GM19372 (cell line): ENCODE results near the gene CAST.
"Not testable (repeated sequence)": the region's sequence is repeated elsewhere in the genome, so short reads cannot be mapped to it uniquely, and the experiment has no call there.

ENCODE experiments used
- ATAC-seq: cut with Tn5 transposase; IDR thresholded peaks from one replicate; pipeline ENCODE4 v1.9.1; 2021; ENCODE audit warnings: mild to moderate bottlenecking, low read depth, moderate library complexity; ENCODE audit not compliant: unreplicated experiment

Gene CAST, protein sequence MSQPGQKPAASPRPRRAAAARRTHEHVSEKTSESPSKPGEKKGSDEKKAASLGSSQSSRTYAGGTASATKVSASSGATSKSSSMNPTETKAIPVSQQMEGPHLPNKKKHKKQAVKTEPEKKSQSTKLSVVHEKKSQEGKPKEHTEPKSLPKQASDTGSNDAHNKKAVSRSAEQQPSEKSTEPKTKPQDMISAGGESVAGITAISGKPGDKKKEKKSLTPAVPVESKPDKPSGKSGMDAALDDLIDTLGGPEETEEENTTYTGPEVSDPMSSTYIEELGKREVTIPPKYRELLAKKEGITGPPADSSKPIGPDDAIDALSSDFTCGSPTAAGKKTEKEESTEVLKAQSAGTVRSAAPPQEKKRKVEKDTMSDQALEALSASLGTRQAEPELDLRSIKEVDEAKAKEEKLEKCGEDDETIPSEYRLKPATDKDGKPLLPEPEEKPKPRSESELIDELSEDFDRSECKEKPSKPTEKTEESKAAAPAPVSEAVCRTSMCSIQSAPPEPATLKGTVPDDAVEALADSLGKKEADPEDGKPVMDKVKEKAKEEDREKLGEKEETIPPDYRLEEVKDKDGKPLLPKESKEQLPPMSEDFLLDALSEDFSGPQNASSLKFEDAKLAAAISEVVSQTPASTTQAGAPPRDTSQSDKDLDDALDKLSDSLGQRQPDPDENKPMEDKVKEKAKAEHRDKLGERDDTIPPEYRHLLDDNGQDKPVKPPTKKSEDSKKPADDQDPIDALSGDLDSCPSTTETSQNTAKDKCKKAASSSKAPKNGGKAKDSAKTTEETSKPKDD

DNA sequence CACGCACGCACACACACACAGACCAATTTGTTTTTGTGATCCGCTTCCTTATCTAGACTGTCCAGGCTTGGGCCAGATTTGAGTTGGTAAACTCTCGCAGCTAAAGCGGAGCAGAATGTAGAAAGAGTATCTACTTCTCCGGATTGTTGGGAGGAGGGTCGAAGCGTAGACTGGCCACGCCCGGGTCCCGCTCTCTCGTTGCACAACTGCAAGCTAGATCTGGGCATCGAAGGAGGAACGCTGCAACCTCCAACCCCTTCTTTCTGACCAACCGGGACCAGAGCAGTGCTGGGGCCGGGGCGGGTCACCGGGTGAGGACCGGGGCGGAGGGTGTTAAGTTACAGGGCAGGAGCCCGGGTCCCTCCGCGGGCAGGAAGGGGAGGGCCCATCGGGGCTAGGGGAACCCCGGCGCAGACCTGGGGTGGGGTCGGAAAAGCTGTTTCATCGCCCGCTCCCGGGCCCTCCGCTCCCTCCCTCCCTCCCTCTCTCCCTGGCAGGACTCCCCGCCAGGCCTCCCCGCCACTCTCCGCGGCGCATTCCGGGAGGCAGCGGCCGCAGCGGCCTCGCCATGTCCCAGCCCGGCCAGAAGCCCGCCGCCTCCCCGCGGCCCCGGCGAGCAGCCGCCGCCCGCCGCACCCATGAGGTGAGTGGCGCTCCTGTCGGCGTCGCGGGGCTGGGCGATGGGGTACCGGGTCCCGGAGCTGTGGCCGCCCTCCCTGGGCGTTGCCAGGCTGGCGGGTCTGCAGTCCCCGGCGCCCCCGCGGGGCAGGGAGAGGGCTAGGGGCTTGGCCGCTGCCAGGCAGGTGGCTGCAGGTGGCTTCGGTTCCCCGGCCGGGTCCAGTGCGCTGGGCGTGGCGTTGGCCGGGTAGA is at the start of gene CAST:
Gene CAST, plus strand, starts transcription at position 522 of the 870 bp plus-strand sequence. Its CDS starts 47 bp downstream, at position 569.
- peak; percentile 61 for ATAC-seq

DNA sequence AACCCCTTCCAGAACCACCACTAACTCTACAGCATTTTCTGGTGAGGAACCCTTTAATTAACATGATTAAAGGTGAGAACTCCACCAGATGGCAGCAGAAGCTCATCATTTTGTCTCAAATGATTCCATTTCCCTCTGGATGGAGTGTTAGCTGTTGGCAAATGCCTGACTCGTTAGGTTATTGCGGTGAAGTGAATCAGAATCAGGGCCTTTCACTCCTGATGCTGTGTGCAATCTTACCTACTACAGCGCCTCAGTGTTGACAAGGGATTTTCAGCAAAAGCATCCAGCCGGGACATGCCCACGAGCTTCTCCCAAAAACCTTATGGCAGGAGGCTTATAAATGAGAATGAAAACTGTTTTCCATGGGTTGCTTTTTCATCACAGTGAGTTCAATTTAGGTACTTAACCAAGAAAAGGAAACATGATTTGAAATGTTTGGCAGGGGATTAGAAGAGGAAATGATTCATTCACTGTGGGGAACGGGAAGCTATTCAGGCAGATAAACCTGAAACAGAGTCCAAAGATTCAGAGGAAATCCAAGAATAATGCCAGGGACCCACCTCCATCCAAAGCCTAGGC is 48.0 kb upstream of the CAST start:
- ATAC-seq: no peak

DNA sequence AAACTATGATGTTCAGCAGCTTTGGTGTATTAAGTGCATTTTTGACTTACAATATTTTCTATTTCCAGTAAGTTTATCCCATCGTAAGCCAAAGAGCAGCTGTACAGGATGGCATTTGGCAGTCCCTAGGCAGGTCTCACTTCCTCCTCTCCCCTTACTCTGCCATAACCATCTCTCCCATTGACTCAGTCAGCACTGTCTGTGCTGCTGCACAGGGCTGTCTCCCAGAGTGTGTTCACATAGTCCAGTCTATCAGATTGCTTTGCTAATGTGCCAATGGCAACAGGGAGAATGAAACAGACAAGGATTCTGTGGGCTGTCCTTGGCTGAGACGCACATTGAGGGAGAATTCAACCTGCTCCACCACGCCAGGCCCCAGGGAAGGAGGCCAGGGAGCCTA is 47.0 kb upstream of the CAST start:
- no peak for ATAC-seq

DNA sequence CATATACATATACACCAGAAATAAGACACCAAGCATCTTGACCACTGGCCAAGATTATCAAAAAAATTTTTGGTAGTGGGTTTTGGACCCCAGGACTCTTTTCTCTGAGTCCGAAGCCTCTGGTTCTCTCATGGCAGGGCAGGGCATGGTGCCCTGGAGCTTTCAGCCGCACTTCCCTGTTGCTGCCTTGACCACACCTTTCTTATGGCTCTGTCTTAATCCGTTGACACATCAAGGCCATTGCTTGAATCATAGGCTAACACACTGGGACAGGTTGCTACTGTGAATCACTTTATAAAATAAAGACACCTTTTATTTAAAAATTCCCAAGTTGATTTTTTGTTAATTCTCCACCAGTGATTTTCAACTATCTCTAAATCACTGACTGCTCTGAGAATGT is 45.4 kb upstream of the CAST start:
- ATAC-seq: no peak

DNA sequence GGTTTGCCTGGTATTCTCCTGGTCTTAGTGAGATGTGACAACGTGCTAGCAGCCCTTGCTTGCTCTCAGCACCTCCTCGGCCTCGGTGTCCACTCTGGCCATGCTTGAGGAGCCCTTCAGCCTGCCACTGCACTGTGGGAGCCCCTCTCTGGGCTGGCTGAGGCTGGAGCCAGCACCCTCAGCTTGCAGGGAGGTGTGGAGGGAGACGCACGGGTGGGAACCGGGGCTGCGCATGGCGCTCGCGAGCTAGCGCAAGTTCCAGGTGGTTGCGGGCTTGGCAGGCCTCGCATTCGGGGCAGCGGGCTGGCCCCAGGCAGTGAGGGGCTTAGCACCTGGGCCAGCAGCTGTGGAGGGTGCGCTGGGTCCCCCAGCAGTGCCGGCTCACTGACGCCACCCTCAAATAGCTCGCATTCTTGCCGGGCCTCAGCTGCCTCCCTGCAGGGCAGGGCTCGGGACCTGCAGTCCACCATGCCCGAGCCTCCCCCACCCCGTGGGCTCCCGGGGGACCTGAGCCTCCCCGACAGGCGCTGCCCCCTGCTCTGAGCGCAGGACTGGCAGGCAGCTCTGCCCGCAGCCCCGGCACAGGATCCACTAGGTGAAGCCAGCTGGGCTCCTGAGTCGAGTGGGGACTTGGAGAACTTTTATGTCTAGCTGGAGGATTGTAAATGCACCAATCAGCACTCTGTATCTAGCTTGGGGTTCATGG is 43.7 kb upstream of the CAST start:
- ATAC-seq: not testable (repeated sequence)

DNA sequence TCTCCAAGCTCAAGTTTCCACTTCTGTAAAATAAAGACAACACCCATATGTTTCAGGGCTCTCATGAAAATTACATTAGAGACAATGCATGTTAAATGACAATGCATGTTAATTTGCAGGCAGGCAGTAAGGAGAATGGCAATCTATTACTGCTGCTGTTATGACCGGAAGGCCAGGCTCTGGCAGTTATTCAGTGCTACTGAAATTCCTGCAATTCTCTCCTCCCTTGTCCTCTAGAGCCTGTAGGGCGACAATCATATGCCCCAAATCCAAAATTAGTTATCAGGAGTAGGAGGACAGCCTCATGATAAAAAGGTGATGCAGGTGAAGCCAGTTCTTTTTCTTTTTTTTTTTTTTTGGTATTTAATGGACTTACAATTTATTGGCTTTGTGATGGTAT is 42.2 kb upstream of the CAST start:
- no peak for ATAC-seq

DNA sequence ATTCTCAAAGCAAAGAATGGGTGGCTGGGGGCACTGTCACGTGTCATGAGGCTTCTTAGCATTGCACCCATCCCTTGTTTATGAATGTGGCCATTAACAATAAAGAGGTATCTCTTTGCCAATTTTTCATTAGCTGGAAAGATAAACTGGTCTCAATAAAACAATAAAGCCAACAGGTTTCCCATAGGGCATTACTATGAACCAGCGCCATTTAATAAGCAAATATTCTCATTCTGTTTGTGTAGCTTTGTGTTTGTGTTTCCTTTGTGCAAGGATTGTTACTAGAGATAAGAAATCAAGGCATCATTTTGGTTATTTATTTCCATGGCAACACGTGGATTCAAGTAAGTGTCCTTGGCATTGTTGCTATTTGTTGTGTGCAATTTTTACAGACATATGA is 37.6 kb upstream of the CAST start:
- no peak for ATAC-seq

DNA sequence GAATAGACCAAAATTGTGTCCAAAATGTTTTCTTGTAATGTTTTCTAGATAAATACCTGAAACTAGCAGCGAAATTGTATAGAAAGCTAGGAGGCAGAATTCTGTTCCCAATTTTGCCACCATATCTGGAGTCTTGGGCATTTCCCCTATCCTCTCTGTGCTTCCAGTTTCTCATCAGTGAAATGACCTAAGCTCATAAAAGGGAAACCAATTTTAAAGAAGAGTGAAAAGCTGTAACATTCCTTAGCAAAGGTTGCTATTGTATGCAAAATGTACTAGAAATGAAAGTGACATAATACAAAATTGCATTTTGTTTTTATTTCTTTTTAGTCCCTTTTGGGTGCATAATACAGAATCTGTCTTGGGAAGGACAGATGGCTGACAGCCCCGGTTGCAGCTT is 36.8 kb upstream of the CAST start:
- no peak for ATAC-seq

DNA sequence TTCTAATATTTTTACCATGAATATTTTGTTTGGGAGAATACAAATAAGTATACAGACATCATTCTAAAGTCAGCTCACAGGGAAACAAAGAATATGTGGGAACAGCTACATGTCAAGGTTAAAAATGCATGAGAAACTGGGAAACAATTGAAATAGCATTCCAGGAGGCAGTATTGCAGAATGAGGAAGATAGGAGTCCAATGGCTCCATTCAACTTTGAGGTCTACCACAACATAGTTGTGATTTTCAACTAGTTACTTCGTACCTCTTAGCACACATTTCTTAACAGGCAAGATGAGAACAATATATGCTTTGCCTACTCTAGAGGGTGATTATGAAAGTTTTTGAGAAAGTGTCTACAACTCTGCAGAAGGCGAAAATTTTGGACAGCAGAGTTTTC is 35.2 kb upstream of the CAST start:
- no peak for ATAC-seq

DNA sequence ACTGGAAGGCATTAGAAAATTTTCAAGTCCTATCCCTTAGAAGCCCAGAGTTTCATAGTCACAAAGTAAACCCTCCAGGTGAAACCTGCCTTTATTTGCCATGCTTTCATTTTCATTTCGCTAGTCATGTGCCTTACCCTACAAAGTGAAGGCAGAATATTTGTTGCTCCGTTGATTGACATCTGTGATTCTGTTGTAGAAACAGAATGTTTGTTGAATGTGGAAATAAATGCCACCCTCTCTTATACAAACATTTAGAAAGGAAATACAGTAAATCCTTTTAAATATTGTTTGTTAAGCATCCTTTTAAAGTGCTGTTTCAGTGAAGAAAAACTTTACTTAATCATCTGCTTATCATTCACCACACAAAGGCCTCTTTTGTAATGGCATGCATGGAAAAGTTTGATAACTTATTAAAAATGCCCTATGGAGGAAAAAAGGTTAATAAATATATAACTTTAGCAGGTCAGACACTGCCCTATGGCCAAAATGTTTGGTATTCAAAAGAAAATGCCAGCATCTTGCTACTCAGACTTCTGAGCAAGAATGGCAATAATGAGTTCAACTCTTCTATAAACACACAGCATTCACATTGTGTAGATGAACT is 34.3 kb upstream of the CAST start:
- ATAC-seq: no peak

DNA sequence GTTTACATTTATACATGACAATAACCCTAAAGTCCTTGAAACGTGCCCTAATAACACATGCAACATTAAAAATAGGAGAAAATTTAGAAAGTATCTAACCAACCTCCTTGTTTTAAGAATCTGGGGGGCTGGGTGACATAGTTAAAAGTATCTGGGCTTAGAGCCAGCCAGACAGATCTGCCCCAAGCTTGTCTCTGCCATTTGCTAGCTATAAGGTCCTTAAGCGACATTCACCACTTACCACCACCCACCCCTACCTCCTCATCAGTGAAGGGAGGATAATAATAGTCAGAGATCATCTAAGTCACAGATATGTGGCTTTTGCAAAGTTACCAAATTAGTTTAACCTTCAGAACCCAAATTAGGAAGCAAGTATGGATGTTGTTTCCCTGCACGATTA is 33.8 kb upstream of the CAST start:
- ATAC-seq: no peak

DNA sequence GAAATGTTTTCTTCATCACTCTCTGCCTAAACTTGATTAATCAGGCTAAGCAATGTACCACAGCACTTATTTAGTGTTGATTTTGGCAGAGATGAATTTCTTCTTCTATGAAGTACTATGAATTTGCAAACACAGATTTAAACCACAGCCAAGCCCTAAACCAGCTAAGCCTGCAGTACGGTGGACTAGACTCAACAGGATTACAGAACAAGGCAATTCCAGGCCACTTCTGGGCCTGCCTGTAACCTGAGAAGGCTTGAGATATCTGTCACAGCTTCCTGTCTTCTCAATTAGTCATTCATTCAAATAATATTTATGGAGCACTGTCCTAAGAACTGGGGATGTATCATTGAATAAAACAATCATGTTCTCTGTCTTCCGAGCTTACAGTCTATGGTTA is 32.4 kb upstream of the CAST start:
- ATAC-seq: no peak

DNA sequence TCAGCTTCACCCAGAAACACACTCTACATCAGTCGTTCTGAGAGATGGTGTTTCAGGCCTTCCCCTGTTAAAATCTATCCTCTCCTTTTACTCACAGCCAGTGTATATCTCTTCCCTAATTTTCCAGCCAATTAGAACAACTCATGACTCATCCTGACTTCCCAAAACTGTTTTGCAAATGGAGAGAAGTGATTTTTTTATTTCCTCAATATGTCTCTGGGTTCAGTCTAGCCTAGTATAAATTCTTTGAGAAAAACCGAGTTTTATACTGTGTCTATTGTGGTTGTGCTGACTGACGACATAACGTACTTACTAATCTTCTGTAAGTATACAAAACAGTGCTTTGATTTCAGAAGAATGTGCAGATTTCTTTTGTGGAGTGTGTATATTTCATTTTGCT is 28.4 kb upstream of the CAST start:
- no peak for ATAC-seq

DNA sequence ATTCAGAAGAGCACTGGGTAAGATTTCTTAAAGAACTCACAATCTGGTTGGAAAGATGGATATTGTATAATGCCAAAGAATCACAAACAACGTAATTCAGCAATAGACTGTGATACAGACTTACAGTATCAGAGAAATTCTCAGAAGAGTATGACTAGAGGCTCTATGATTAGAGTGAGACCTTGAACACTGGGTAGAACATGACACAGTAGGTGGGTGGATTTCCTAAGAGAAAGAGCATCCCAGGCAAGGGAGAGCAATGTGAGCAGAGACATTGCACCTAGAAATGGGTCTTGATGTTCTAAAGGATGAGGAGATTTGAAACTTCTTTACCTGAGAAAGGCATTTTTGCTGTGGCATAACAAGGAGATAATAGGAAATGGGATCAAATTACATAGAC is 27.3 kb upstream of the CAST start:
- no peak for ATAC-seq

DNA sequence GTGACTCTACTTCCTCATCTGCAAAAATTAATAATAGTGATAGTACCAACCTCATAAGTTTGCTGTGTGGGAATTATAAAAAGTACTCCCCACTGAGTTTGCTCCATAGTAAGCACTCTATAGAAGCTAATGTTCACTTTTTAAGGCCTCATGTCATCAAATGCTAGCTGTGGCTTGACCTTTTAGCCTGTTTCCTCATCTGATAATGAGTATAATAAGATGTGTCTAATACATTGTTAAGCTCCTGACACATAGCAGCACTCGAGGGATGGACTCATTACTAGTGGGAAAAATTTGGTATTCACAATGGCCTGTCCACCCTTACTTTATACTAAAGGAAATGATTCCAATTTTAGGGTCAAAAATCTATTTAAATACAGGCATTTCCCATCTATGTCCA is 26.1 kb upstream of the CAST start:
- no peak for ATAC-seq

DNA sequence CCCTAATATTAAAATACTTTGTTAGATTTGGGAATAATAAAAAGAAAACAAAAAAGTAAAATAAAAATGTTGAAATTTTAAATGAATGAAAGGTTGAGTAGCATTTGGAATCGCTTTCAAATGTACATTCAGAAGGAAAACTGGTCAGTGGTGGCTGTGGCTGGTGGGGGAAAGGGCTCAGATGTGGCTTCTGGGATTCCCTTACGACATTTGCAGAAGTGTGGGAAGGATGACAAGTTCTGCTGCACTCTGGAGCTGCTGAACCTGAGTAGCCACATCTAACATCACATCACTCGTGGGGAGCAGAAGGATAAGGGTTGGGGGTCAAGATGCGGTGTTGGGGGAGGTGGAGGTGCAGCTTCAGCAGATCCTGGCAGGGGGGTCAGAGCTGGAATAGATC is 25.6 kb upstream of the CAST start:
- ATAC-seq: no peak

DNA sequence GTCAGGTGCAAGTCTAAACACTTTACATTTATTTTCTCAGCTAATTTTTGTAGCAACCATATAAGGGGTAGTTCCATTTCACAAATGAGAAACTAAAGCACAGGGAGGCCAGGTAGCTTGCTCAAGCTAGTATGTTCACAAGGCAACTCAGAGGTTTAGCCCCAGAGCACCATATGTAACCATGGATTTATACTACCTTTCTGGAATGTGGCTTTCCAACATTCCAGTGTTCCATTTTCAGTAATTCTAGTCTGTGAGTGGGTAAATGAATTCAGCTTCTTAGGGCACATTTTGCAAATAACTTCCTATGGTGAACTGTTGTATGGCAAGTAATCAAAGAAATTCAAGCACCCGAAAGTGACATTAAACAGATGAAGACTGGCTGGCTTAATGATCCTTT is 25.0 kb upstream of the CAST start:
- no peak for ATAC-seq

DNA sequence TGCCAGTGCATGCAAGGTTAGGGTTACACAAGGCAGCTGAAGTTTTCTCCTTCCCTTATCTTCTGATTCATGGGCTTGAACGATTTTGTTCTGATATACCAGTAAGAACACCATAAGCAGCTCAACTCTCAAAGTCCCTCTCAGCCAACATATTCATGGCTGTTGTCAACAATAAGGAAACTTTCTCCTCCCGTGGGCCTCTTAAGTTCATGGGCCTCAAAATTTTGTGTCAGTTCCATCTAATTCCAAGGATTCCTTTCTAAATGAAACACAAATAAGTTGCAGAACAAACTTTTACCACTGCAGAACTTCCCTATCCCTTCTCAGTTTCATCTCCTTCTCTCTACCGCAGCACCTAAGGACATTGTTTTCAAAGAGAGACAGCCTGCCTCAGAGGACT is 23.6 kb upstream of the CAST start:
- ATAC-seq: no peak

DNA sequence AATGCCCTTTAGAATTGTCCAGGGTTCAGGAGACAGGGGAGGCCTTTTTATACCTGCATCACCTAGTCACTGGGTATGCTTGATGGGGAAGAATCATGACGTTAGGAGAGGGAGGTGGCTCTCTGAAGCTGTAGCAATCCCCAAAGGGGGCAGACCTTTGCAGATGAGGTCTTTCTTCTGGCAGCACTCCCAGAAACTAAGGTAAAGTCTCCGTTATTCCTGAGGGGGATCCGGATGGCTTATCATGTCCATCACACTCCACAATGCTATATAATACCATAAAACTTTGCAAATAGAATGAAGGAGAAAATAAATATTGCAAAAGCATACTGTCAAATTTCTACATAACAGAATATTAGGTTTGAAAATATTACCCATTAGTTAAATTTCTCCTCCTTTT is 21.5 kb upstream of the CAST start:
- no peak for ATAC-seq
